ENCODE measurements around the gene ALDH5A1.

The ALDH5A1 gene

GRCh38 chr6:24494821-24495795, at the start of gene ALDH5A1:
TSS of gene ALDH5A1 (plus strand) at chr6:24494969. CDS start at chr6:24494997, 28 bp downstream.
- H3K27ac Mint-ChIP-seq, result peak within 1 kb of the TSS; percentile 67
- peaks cover 19% of the 10 kb centered on the region for H3K4me1 Mint-ChIP-seq
- no peaks in the 10 kb centered on the region for H3K27me3 Mint-ChIP-seq
- peaks cover 17% of the 10 kb centered on the region for H3K36me3 Mint-ChIP-seq
- H3K4me3 Mint-ChIP-seq, result peak within 1 kb of the TSS; percentile 86
- DNase-seq (ENCODE audit: low spot score in 2 of 2) (peak; percentile 59 to 74), ATAC-seq (ENCODE audit: low read depth) (peak; percentile 76)
- peaks cover 1% of the 10 kb centered on the region for H3K9me3 Mint-ChIP-seq

GRCh38 chr6:24445704-24446103, 49.1 kb upstream of the ALDH5A1 start:
- Mint-ChIP-seq H3K9me3 (no peaks in the 10 kb centered on the region), H3K4me1 (no peaks in the 10 kb centered on the region), H3K36me3 (peaks cover 4% of the 10 kb centered on the region), H3K27ac (no peak overlapping the region), H3K27me3 (no peaks in the 10 kb centered on the region), H3K4me3 (no peak overlapping the region)
- ATAC-seq (ENCODE audit: low read depth) (no peak), DNase-seq (ENCODE audit: low spot score in 2 of 2) (no peak)

- Mint-ChIP-seq H3K4me3 (no peak overlapping the region), H3K9me3 (no peaks in the 10 kb centered on the region), H3K36me3 (peaks cover 4% of the 10 kb centered on the region), H3K27me3 (no peaks in the 10 kb centered on the region), H3K4me1 (no peaks in the 10 kb centered on the region), H3K27ac (no peak overlapping the region)
- ATAC-seq (ENCODE audit: low read depth) (no peak), DNase-seq (ENCODE audit: low spot score in 2 of 2) (no peak)
Measured at GRCh38 chr6:24446670-24447069, 48.1 kb upstream of the ALDH5A1 start.

GRCh38 chr6:24448396-24448795, 46.4 kb upstream of the ALDH5A1 start:
- Mint-ChIP-seq H3K27ac (no peak overlapping the region), H3K27me3 (no peaks in the 10 kb centered on the region), H3K4me3 (no peak overlapping the region), H3K36me3 (peaks cover 4% of the 10 kb centered on the region), H3K4me1 (no peaks in the 10 kb centered on the region), H3K9me3 (no peaks in the 10 kb centered on the region)
- DNase-seq (ENCODE audit: low spot score in 2 of 2) (no peak), ATAC-seq (ENCODE audit: low read depth) (no peak)

GRCh38 chr6:24448828-24449525, 45.8 kb upstream of the ALDH5A1 start:
- H3K4me1 Mint-ChIP-seq, result no peaks in the 10 kb centered on the region
- H3K36me3 Mint-ChIP-seq, result peaks cover 4% of the 10 kb centered on the region
- H3K9me3 Mint-ChIP-seq, result no peaks in the 10 kb centered on the region
- no peaks in the 10 kb centered on the region for H3K27me3 Mint-ChIP-seq
- H3K4me3 Mint-ChIP-seq, result no peak overlapping the region
- ATAC-seq (ENCODE audit: low read depth), result no peak
- DNase-seq (ENCODE audit: low spot score in 2 of 2), result no peak
- H3K27ac Mint-ChIP-seq, result no peak overlapping the region

- ATAC-seq (ENCODE audit: low read depth), result no peak
- Mint-ChIP-seq H3K9me3 (no peaks in the 10 kb centered on the region), H3K36me3 (peaks cover 1% of the 10 kb centered on the region), H3K27me3 (no peaks in the 10 kb centered on the region), H3K4me1 (no peaks in the 10 kb centered on the region), H3K27ac (no peak overlapping the region), H3K4me3 (no peak overlapping the region)
- no peak for DNase-seq (ENCODE audit: low spot score in 2 of 2)
Measured at GRCh38 chr6:24451581-24452388, 43.0 kb upstream of the ALDH5A1 start.

- Mint-ChIP-seq H3K36me3 (peaks cover 1% of the 10 kb centered on the region), H3K27ac (no peak overlapping the region)
Measured at GRCh38 chr6:24453921-24454320, 40.8 kb upstream of the ALDH5A1 start.

GRCh38 chr6:24454452-24454851, 40.3 kb upstream of the ALDH5A1 start:
- H3K36me3 Mint-ChIP-seq, result peaks cover 1% of the 10 kb centered on the region
- no peaks in the 10 kb centered on the region for H3K9me3 Mint-ChIP-seq
- ATAC-seq (ENCODE audit: low read depth) (no peak), DNase-seq (ENCODE audit: low spot score in 2 of 2) (no peak)
- H3K27ac Mint-ChIP-seq, result no peak overlapping the region
- H3K4me3 Mint-ChIP-seq, result no peak overlapping the region
- H3K27me3 Mint-ChIP-seq, result no peaks in the 10 kb centered on the region
- H3K4me1 Mint-ChIP-seq, result no peaks in the 10 kb centered on the region

More at GRCh38 chr6:24453921-24454320, 40.8 kb upstream of the ALDH5A1 start:
- ATAC-seq (ENCODE audit: low read depth) (no peak), DNase-seq (ENCODE audit: low spot score in 2 of 2) (no peak)
- no peaks in the 10 kb centered on the region for H3K9me3 Mint-ChIP-seq
- no peaks in the 10 kb centered on the region for H3K27me3 Mint-ChIP-seq
- H3K4me1 Mint-ChIP-seq, result no peaks in the 10 kb centered on the region
- no peak overlapping the region for H3K4me3 Mint-ChIP-seq

GRCh38 chr6:24455061-24455460, 39.7 kb upstream of the ALDH5A1 start:
- H3K9me3 Mint-ChIP-seq, result no peaks in the 10 kb centered on the region
- H3K4me1 Mint-ChIP-seq, result no peaks in the 10 kb centered on the region
- DNase-seq (ENCODE audit: low spot score in 2 of 2), result no peak
- no peak for ATAC-seq (ENCODE audit: low read depth)
- no peaks in the 10 kb centered on the region for H3K27me3 Mint-ChIP-seq
- no peak overlapping the region for H3K4me3 Mint-ChIP-seq
- H3K27ac Mint-ChIP-seq, result no peak overlapping the region
- H3K36me3 Mint-ChIP-seq, result peaks cover 1% of the 10 kb centered on the region

- Mint-ChIP-seq H3K4me3 (no peak overlapping the region), H3K4me1 (no peaks in the 10 kb centered on the region), H3K36me3 (peaks cover 3% of the 10 kb centered on the region), H3K27me3 (no peaks in the 10 kb centered on the region), H3K27ac (no peak overlapping the region), H3K9me3 (no peaks in the 10 kb centered on the region)
- no peak for ATAC-seq (ENCODE audit: low read depth)
- DNase-seq (ENCODE audit: low spot score in 2 of 2), result no peak
Measured at GRCh38 chr6:24458134-24458533, 36.6 kb upstream of the ALDH5A1 start.

GRCh38 chr6:24458941-24459340, 35.8 kb upstream of the ALDH5A1 start:
- Mint-ChIP-seq H3K36me3 (peaks cover 3% of the 10 kb centered on the region), H3K27ac (no peak overlapping the region), H3K4me3 (no peak overlapping the region), H3K27me3 (no peaks in the 10 kb centered on the region), H3K9me3 (no peaks in the 10 kb centered on the region), H3K4me1 (no peaks in the 10 kb centered on the region)
- ATAC-seq (ENCODE audit: low read depth) (no peak), DNase-seq (ENCODE audit: low spot score in 2 of 2) (no peak)

GRCh38 chr6:24460966-24461365, 33.8 kb upstream of the ALDH5A1 start:
- DNase-seq (ENCODE audit: low spot score in 2 of 2) (no peak), ATAC-seq (ENCODE audit: low read depth) (no peak)
- no peaks in the 10 kb centered on the region for H3K4me1 Mint-ChIP-seq
- peaks cover 3% of the 10 kb centered on the region for H3K36me3 Mint-ChIP-seq
- no peak overlapping the region for H3K27ac Mint-ChIP-seq
- no peak overlapping the region for H3K4me3 Mint-ChIP-seq
- H3K27me3 Mint-ChIP-seq, result no peaks in the 10 kb centered on the region
- no peaks in the 10 kb centered on the region for H3K9me3 Mint-ChIP-seq

GRCh38 chr6:24464253-24465038, 30.3 kb upstream of the ALDH5A1 start:
- Mint-ChIP-seq H3K4me1 (no peaks in the 10 kb centered on the region), H3K9me3 (no peaks in the 10 kb centered on the region), H3K36me3 (peaks cover 10% of the 10 kb centered on the region), H3K27ac (no peak overlapping the region), H3K27me3 (no peaks in the 10 kb centered on the region), H3K4me3 (no peak overlapping the region)
- ATAC-seq (ENCODE audit: low read depth) (no peak), DNase-seq (ENCODE audit: low spot score in 2 of 2) (no peak)
